Astrocyte of the cerebellum (primary cell): ENCODE measurements around the gene EBNA1BP2.
"Not testable (repeated sequence)": the region's sequence is repeated elsewhere in the genome, so short reads cannot be mapped to it uniquely, and the experiment has no call there.

Source experiments
- DNase-seq: peaks from one replicate; pipeline ENCODE4 v3.0.0-alpha.2; 2011; ENCODE audit warnings: low read depth
- H3K4me3 ChIP-seq: 2 replicates; pipeline ENCODE4 v1.5.1; 2011; ENCODE audit warnings: mild to moderate bottlenecking, low read depth, low read length, moderate library complexity
- in situ Hi-C: cut with HindIII; loops from 2 replicates; pipeline ENCODE4 v1.10.0; 2017; ENCODE audit warnings: low sequenced_read_pairs
- TF ChIP-seq, protein P1 (sequence below): IDR thresholded peaks from 2 replicates; pipeline ENCODE4 v1.5.1; 2012; ENCODE audit warnings: low read length, low read depth, moderate library complexity, mild to moderate bottlenecking; ENCODE audit errors: missing control alignments

Gene EBNA1BP2

GRCh38 chr1:43171876-43172526, at the start of gene EBNA1BP2, which contains the start of gene CFAP57:
EBNA1BP2 (minus strand) TSS chr1:43172290; CDS start chr1:43172118, 172 bp downstream.
CFAP57 (plus strand) TSS chr1:43172330; CDS start chr1:43172754, 424 bp downstream.
- DNase-seq, result peak; percentile 85
- in situ Hi-C loops, result no loop called here

GRCh38 chr1:43221797-43222196, 49.7 kb upstream of the EBNA1BP2 start:
- TF ChIP-seq, protein P1, sequence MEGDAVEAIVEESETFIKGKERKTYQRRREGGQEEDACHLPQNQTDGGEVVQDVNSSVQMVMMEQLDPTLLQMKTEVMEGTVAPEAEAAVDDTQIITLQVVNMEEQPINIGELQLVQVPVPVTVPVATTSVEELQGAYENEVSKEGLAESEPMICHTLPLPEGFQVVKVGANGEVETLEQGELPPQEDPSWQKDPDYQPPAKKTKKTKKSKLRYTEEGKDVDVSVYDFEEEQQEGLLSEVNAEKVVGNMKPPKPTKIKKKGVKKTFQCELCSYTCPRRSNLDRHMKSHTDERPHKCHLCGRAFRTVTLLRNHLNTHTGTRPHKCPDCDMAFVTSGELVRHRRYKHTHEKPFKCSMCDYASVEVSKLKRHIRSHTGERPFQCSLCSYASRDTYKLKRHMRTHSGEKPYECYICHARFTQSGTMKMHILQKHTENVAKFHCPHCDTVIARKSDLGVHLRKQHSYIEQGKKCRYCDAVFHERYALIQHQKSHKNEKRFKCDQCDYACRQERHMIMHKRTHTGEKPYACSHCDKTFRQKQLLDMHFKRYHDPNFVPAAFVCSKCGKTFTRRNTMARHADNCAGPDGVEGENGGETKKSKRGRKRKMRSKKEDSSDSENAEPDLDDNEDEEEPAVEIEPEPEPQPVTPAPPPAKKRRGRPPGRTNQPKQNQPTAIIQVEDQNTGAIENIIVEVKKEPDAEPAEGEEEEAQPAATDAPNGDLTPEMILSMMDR, result no peak
- in situ Hi-C loops, result no loop called here
- no peak overlapping the region for H3K4me3 ChIP-seq
- DNase-seq, result no peak

More at GRCh38 chr1:43171876-43172526, at the start of gene EBNA1BP2, which contains the start of gene CFAP57:
- TF ChIP-seq, protein P1, result no peak
- peak within 1 kb of the TSS; percentile 92 for H3K4me3 ChIP-seq

DNA sequence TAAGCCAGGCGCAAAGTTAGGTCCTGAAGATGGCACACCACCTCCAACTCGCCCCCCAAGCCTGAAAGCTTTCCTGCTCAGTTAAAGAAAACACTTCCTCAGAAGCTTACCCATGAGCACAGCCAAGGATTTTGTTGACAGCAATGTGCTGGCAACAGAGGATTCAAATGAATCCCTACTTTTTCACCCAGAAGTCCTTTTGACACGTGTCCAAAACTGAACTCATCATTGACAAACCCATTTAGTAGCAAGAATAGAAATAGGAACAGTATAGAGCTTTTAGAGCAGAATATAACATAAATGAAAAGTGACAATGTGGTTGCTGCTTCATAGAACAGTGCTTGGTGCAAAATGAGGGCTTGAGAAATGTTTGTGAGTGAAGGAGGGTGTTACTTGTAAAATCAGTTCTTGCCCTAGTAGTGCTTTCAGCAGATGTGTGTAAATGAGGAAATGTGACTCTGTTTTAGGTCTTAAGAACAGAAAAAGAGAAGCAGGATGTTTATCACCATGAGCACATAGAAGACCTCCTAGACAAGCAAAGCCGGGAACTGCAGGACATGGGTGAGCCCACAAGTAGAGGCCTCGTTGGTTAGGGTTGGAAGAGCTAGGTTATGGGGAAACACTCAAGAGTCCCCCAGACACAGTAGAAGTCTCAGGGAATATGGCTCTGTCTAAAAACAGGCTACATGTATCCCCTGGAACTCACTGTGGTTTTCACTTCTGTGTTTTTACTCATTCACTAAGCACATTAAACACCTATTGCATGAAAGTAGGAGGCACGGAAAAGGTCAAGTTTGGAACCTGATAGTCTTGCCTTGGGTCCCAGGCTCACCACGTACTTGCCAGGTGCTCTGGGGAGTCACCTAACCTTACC, 49.1 kb upstream of the EBNA1BP2 start:
- H3K4me3 ChIP-seq, result no peak overlapping the region
- TF ChIP-seq, protein P1, result no peak
- in situ Hi-C loops, result no loop called here

DNA sequence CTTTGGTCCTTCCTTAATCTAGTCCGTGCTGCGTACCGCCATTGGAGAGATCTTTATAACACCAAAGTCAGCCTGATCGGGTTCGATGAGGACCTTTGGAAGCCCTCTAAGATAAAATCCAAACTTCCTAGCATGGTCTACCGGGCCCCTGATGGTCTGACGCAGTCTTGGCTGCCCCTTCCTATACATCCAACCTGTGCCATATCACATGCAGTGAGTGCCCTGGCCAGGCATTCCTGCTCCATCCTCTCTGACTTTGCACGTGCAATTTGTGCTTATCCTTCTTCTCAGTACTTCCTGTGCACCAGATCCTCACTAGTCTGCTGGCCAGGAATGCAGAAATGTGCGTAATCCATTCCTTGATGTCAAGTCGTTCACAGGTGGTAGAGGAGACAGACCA, 45.7 kb upstream of the EBNA1BP2 start:
- TF ChIP-seq, protein P1, result no peak
- H3K4me3 ChIP-seq, result no peak overlapping the region
- DNase-seq, result no peak
- in situ Hi-C loops, result no loop called here

More for the DNA sequence above, 49.1 kb upstream of the EBNA1BP2 start:
- DNase-seq, result no peak

- in situ Hi-C loops, result no loop called here
- TF ChIP-seq, protein P1, result no peak
- DNase-seq, result no peak
- no peak overlapping the region for H3K4me3 ChIP-seq
Measured at GRCh38 chr1:43214501-43215444, 42.7 kb upstream of the EBNA1BP2 start.

DNA sequence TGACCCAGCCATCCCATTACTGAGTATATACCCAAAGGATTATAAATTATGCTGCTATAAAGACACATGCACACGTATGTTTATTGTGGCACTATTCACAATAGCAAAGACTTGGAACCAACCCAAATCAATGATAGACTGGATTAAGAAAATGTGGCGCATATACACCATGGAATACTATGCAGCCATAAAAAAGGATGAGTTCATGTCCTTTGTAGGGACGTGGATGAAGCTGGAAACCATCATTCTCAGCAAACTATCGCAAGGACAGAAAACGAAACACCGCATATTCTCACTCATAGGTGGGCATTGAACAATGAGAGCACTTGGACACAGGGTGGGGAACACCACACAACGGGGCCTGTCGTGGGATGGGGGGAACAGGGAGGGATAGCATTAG, 36.2 kb upstream of the EBNA1BP2 start:
- in situ Hi-C loops, DNase-seq, H3K4me3 ChIP-seq: not testable (repeated sequence)
